DOHH2 (cell line): Measurements from ENCODE around the gene MYL4.
A peak's percentile ranks its signal among the peaks of the same experiment; 100 is the strongest.

Experiments used
- H3F3A ChIP-seq: fragments of 200-600 bp; sonication (generic), shearing (Covaris generic); 2 replicates; pipeline ENCODE4 v1.6.0; 2016; ENCODE audit warnings: antibody characterized with exemption, mild to moderate bottlenecking; ENCODE audit not compliant: control insufficient read depth, insufficient read depth
- H3K27ac ChIP-seq: fragments of 200-600 bp; sonication (generic); 2 replicates; pipeline ENCODE4 v1.5.1; 2014; ENCODE audit warnings: low read depth, mild to moderate bottlenecking, low read length, moderate library complexity
- H3K27me3 ChIP-seq: fragments of 200-600 bp; sonication (generic); 2 replicates; pipeline ENCODE4 v1.6.1; 2014; ENCODE audit warnings: mild to moderate bottlenecking, low read length, mixed read lengths; ENCODE audit not compliant: control insufficient read depth
- H3K36me3 ChIP-seq: fragments of 200-600 bp; sonication (generic); 2 replicates; pipeline ENCODE4 v1.6.1; 2014; ENCODE audit warnings: mild to moderate bottlenecking, low read length, moderate library complexity, mixed read lengths; ENCODE audit not compliant: control insufficient read depth
- H3K4me1 ChIP-seq: fragments of 200-600 bp; sonication (generic); 2 replicates; pipeline ENCODE4 v1.6.1; 2014; ENCODE audit warnings: mild to moderate bottlenecking, low read length, mixed read lengths; ENCODE audit not compliant: control insufficient read depth
- H3K4me2 ChIP-seq: fragments of 200-600 bp; sonication (generic); 2 replicates; pipeline ENCODE4 v1.6.0; 2014; ENCODE audit warnings: mild to moderate bottlenecking, low read length, moderate library complexity
- H3K4me3 ChIP-seq: fragments of 200-600 bp; sonication (generic); 2 replicates; pipeline ENCODE4 v1.5.1; 2014; ENCODE audit warnings: mild to moderate bottlenecking, low read length, mixed read lengths
- H3K79me2 ChIP-seq: fragments of 200-600 bp; sonication (generic); 2 replicates; pipeline ENCODE4 v1.6.1; 2014; ENCODE audit warnings: mild to moderate bottlenecking, low read length, mixed read lengths; ENCODE audit not compliant: control insufficient read depth
- H3K9me2 ChIP-seq: fragments of 200-600 bp; sonication (generic); replicated peaks from 2 replicates; pipeline ENCODE4 v1.6.1; 2014; ENCODE audit warnings: mild to moderate bottlenecking, low read length, mixed read lengths; ENCODE audit not compliant: control insufficient read depth
- H3K9me3 ChIP-seq: fragments of 200-600 bp; sonication (generic); 2 replicates; pipeline ENCODE4 v1.6.1; 2014; ENCODE audit warnings: antibody characterized with exemption, low read length, mixed read lengths; ENCODE audit not compliant: control insufficient read depth, insufficient read depth
- H4K20me1 ChIP-seq: fragments of 200-600 bp; sonication (generic); 2 replicates; pipeline ENCODE4 v1.6.0; 2014; ENCODE audit warnings: low read depth, mild to moderate bottlenecking, antibody characterized with exemption, low read length, moderate library complexity; ENCODE audit not compliant: control insufficient read depth, insufficient read depth
- CTCF ChIP-seq: fragments of 200-600 bp; sonication (generic); IDR thresholded peaks from one replicate; pipeline ENCODE4 v1.5.1; 2014; ENCODE audit warnings: antibody characterized with exemption, mild to moderate bottlenecking, low read depth, low read length; ENCODE audit not compliant: poor library complexity, severe bottlenecking
- EZH2phosphoT487 ChIP-seq: fragments of 200-600 bp; sonication (generic); IDR thresholded peaks from 2 replicates; pipeline ENCODE4 v1.6.1; 2017; ENCODE audit warnings: borderline replicate concordance, mild to moderate bottlenecking, antibody characterized with exemption, low read length, moderate library complexity, mixed read lengths

The MYL4 gene

GRCh38 chr17:47204722-47205418 lies 4.3 kb upstream of the MYL4 start:
- H3K9me3 ChIP-seq = no peaks in the 10 kb centered on the region
- no peaks in the 10 kb centered on the region for H3K9me2 ChIP-seq
- H3K79me2 ChIP-seq = no peaks in the 10 kb centered on the region
- H3K27ac ChIP-seq = peak overlapping the region; percentile 76
- H3K4me1 ChIP-seq = peaks cover 84% of the 10 kb centered on the region
- no peak for TF ChIP-seq EZH2phosphoT487
- no peak for TF ChIP-seq CTCF
- peaks cover 3% of the 10 kb centered on the region; the same call in 1 of the 2 replicates for H3K36me3 ChIP-seq
- peak overlapping the region; percentile 77 for H3K4me2 ChIP-seq
- H3K4me3 ChIP-seq = peak overlapping the region; percentile 60
- H4K20me1 ChIP-seq = no peaks in the 10 kb centered on the region
- no peaks in the 10 kb centered on the region for H3K27me3 ChIP-seq
- H3F3A ChIP-seq = peaks cover 32% of the 10 kb centered on the region; the same call in 1 of the 2 replicates

- Histone ChIP-seq H3K9me3 (no peaks in the 10 kb centered on the region), H3K27me3 (no peaks in the 10 kb centered on the region), H3K36me3 (peaks cover 3% of the 10 kb centered on the region; the same call in 1 of the 2 replicates), H3K4me2 (peak overlapping the region; percentile 77), H3K27ac (peak overlapping the region; percentile 76), H3K79me2 (no peaks in the 10 kb centered on the region), H3K4me1 (peaks cover 77% of the 10 kb centered on the region), H3K9me2 (no peaks in the 10 kb centered on the region), H3K4me3 (peak overlapping the region; percentile 60), H3F3A (peaks cover 28% of the 10 kb centered on the region; the same call in 1 of the 2 replicates), H4K20me1 (no peaks in the 10 kb centered on the region)
- no peak for TF ChIP-seq EZH2phosphoT487
- TF ChIP-seq CTCF = no peak
Observed at GRCh38 chr17:47205419-47205963, 3.7 kb upstream of the MYL4 start.

- Histone ChIP-seq H4K20me1 (no peaks in the 10 kb centered on the region), H3K36me3 (peaks cover 3% of the 10 kb centered on the region; the same call in 1 of the 2 replicates), H3K27me3 (no peaks in the 10 kb centered on the region), H3K9me3 (no peaks in the 10 kb centered on the region), H3K9me2 (no peaks in the 10 kb centered on the region), H3K4me1 (peaks cover 70% of the 10 kb centered on the region), H3K4me2 (peak overlapping the region; percentile 77), H3K27ac (peak overlapping the region; percentile 76), H3K79me2 (no peaks in the 10 kb centered on the region), H3K4me3 (peak overlapping the region; percentile 44), H3F3A (peaks cover 24% of the 10 kb centered on the region; the same call in 1 of the 2 replicates)
- no peak for TF ChIP-seq CTCF
- no peak for TF ChIP-seq EZH2phosphoT487
Observed at GRCh38 chr17:47207143-47208067, 1.7 kb upstream of the MYL4 start.
